NCI-H146 treated with DMSO at 0.1 percent for 48 hours (cell line): ENCODE data around the gene IL2RG.

ENCODE experiments used
- DNase-seq: peaks from one replicate; lab custom pipeline; 2025; ENCODE audit not compliant: unreplicated experiment; lab: John Stamatoyannopoulos, UW

Gene IL2RG

GRCh38 chrX:71111141-71111843, at the start of gene IL2RG:
Gene IL2RG, minus strand, starts transcription at chrX:71111577. Its CDS starts 38 bp downstream, at chrX:71111539.
- no peak for DNase-seq

DNA sequence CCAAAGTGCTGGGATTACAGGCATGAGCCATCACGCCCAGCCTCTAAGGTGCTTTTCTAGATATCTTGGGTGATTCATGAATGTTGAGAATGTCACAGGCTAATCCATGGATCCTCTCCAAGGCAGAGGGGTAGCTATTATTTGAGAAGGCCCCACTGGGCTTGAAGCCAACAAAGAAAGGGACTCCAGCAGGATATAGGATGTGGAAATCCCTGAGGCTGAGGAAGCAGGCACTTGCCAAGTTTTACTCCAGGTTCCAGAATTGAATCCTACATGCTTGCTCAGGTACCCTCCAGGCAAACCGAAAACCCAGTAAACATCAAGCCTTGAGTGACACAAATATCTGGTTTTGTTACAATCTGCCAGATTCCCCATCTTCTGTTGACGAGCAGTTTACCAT, 49.1 kb upstream of the IL2RG start:
- DNase-seq: no peak

- no peak for DNase-seq
Measured at GRCh38 chrX:71159335-71159734, 48.0 kb upstream of the IL2RG start.

DNA sequence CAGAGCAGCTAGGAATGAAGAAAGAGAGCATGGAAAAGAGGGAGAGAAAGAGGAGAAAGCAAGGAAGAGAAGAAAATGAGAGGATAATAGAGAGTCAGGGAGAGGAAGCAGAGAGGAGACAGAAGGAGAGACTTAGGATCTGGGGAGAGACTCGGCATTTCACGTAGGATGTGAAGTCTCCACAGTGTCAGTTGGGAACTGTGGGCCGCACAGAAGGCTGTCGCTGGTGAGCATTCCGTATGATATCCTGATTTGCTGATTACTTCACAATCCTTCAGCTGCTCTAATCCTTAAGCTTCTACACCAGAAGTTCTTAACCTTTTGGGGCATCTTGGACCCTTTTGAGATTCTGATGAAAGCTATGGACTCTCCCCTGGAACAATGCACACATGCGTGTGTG, 47.2 kb upstream of the IL2RG start:
- no peak for DNase-seq

- no peak for DNase-seq
Measured at GRCh38 chrX:71154641-71155040, 43.3 kb upstream of the IL2RG start.

DNA sequence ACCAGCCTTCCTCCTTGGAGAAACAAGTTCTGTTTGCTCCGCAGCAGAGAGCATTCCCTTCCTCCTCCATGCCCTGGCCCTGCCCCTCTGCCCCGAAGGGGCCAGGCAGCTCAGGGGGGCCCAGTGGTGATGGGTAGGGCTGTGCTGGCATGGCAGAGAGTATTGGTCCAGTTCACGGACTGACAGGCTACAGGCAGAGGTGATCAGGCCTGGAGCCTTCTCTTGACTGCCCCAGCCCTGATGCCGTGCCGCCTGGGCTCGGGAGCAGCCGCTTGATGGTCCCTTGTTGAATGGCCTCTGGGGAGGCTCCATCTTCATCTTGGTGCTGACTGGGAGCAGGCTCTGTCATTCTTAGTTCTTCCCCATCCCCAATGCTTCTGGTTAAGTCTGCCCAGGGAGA, 42.8 kb upstream of the IL2RG start:
- DNase-seq: no peak

DNA sequence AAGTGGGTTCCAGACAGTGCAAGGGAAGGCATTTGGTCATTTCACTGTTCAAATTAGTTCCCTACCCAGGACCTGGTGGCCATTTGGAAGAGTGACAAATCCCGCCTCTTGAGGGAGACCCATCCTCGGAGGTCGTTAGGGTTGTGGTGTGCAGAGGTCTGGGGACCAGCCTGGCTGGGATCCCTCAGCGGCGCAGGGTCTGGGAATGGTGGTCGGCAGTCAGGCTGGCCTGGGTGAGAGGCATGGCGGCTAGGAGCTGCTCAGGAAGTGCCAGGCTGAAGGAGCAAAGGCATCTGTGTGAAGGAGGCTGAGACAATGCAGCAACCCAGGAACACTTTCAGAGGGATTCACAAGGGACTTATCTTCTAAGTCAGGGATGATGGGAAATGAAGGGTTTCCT, 40.0 kb upstream of the IL2RG start:
- no peak for DNase-seq

DNA sequence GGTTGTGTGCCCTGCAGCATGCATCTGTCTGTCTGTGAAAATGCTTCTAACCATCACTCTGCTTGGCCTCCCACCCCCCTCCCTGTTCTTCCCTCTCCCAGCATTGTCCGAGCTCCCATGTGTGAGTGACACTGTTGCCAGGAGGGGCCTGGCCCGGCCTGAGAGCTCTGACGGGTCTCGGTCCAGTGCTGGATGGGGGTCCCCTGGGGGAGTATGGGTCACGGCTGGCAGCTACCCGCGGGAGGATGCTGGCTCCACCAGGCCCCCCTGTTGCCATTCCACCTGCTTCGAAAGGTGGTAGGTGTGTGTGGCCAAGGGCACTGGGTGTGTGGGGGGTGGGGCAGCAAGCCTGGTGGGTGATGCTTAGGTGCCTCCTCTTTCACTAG, 36.9 kb upstream of the IL2RG start:
- no peak for DNase-seq

- no peak for DNase-seq
Measured at GRCh38 chrX:71147496-71148277, 36.3 kb upstream of the IL2RG start.

DNA sequence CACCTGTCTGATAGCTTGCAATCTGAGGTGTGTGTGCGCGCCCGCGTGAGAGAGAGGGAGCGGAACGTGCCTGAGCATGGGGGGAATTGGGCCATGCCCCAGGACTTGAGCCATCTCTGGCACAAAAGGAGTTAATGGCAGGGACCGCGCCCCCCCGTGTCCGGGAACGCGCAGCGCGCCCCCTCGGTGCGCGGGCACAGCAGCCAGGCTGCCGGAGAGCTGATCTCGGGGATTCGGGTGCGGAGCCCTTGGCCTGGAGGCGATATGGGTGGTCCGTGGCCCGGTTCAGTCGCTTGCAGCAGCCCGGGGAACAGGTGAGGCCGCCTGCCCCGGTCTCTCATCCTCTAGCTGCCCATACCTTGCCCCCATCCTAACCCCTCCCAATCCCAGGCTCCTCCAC, 33.3 kb upstream of the IL2RG start, which contains the start of gene NLGN3:
Gene NLGN3, plus strand, starts transcription at position 191 of the 400 bp plus-strand sequence. CDS start 2,909 bp downstream, outside the sequence.
- DNase-seq: no peak

GRCh38 chrX:71143508-71143907, 32.1 kb upstream of the IL2RG start:
- DNase-seq: no peak

DNA sequence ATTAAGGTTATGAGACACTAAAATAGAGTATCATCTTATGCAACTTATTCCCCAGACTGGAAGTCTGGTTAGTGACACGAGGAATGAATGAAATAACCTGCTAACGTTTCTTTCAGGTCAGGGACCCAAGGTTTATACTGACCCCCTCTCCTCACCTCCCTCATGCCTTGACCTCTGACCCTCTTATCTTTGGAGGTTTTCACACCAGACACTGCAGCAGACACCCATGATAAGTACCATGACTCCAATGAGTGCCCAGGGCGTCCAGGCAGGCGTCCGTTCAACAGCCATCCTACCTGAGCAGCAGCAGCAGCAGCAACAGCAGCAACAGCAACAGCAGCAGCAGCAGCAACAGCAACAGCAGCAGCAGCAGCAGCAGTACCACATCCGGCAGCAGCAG, 29.1 kb upstream of the IL2RG start:
- no peak for DNase-seq

GRCh38 chrX:71131510-71131909, 20.1 kb upstream of the IL2RG start:
- DNase-seq: no peak

DNA sequence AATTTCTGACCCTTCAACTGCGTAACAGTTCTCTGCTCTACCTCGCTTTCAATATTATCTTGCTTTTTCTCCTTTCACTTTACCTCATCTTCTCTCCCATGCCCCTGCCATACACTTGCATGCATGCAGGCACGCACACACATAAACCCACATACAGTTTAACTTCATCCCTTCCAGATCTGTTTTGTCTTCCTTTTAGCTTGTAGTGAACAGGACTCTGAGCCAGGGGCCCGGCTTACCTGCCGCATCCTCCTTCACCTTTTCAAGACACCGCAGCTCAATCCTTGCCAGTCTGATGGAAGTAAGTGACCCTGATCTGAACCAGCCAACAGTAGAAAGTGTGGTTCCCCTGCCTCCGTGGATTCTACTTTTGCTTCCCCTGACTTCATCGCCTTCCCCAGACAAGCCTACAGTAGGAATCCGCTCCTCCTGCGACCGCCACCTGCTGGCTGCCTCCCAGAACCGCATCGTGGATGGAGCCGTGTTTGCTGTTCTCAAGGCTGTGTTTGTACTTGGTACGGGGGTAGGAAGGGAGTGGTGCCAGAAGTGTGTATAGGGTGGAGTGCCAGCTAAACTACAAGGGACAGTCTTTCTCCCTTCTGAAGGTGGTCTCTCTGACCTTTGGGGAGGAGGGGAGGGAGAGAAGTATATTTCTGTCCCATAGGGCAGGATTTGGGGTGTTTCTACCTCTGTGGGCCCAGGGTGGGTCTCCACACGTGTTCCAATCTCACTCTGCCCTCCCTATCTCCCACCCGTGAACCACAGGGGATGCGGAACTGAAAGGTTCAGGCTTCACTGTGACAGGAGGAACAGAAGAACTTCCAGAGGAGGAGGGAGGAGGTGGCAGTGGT, 17.8 kb upstream of the IL2RG start:
- no peak for DNase-seq

DNA sequence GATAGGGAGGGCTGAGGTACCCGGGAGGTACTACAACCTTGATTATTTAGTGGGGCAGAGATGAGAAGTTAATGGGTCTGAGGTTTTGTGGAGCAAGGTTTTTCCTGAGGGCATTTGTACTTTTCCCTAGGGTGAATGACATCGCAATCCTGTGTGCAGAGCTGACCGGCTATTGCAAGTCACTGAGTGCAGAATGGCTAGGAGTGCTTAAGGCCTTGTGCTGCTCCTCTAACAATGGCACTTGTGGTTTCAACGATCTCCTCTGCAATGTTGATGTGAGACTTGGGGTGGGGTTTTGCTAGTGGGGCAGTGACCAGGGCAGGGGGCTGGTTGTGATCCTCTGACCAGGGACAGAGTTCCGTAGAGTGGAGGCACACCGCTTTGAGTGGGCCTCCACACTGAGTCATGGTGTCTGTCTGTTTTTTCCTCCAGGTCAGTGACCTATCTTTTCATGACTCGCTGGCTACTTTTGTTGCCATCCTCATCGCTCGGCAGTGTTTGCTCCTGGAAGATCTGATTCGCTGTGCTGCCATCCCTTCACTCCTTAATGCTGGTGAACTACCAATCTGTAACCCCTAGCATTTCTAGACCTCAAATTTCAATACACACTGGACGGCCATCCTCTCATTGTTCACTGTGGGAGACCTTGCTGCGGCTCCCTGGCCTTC, 16.9 kb upstream of the IL2RG start:
- no peak for DNase-seq

GRCh38 chrX:71118985-71119535, 7.7 kb upstream of the IL2RG start:
- no peak for DNase-seq

DNA sequence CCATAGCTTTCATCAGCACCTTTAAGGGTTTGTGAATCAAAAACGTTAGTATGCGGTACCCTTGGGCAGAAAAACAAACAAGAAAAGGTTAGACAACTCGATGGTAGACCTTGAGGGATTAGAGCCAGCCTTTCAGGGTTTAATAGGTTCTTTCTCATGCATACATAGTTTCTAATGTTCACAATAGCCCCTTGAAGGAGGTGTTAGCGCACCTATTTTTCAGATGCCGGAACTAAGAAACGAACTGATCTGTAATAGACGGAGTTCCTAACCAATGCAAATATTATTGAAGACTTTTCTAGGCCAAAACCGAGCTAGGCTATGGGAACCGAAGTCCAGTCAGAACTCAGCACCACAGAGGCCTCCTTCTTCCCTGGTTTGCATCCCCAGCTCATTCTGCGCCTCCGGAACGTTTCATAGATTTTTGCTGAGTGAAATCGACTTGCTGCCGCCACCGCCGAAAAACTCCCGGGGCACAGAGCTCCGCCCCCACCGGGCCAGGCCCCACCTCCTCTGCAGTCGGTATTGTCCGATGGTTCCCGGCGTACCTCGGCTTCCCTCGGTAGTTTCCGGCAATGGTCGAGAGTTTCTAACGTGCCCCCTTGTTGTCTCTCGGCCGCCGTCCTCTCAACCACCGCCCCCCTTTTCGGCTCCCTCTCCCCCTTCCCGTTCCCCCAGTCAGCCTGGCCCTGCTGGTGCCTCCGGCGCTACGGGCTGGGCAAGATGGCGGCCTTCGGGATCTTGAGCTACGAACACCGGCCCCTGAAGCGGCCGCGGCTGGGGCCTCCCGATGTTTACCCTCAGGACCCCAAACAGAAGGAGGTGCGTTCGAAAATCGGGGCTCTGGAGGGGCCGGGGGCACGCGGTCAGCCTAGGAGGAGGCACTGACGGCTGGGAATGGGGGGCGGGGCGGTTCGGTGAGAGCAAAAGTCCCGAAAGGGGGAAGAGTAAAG, 6.9 kb upstream of the IL2RG start, which contains the start of gene MED12:
Gene MED12, plus strand, starts transcription at position 565 of the 953 bp plus-strand sequence. Its CDS starts 159 bp downstream, at position 724.
- DNase-seq: peak; percentile 68

- DNase-seq: no peak
Measured at GRCh38 chrX:71117358-71117757, 6.0 kb upstream of the IL2RG start.

- no peak for DNase-seq
Measured at GRCh38 chrX:71111921-71112431, 599 bp upstream of the IL2RG start.
